AG10803 (cell line): ENCODE measurements around the gene EPC2.

Experiments used
- DNase-seq: peaks from one replicate; pipeline ENCODE4 v3.0.0; 2010; ENCODE audit warnings: low read depth
- H3K4me3 ChIP-seq: 2 replicates; pipeline ENCODE4 v1.5.1; 2011; ENCODE audit warnings: mild to moderate bottlenecking, low read length, control low read depth
- CTCF ChIP-seq: conservative IDR thresholded peaks from 2 replicates; pipeline ENCODE4 v1.5.1; 2011; ENCODE audit warnings: mild to moderate bottlenecking, low read length, control low read depth, inconsistent platforms

Gene EPC2

DNA sequence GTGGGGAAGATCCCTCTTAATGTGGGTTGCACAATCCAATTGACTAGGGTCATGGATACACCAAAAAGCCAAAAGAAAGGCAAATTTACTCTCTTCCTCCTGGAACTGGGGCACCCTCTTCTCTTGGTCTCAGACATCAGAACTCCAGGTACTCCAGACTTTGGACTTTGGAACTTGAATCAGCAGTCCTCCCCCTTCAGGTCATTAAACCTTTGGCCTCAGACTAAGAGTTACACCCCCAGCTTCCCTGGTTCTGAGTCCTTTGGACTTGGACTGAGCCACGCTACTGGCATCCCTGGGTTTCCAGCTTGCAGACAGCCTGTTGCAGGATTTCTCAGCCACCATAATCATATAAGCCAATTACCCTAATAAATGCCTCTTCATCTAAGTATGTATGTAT is 179.6 kb downstream of the EPC2 start:
- DNase-seq = no peak
- no peak for TF ChIP-seq CTCF

DNA sequence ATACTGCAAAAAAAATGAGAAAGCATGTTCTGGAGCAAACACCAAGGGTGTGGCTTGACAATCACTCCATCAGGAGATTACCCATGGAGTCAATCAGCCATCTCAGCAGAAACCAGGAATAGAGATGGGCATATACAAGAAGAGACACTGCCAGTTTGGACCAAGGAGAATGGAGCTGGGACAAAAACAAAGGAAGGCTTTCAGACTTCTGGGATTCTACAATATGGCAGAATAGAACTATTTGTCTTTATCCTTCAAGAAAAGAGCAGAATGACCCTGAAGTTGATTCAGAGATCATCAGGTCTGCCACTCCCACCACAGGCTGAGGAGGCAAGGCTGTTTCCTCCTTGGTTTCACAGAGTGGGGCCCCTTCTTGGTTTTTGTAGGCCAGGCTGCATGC is 182.2 kb downstream of the EPC2 start:
- no peak for DNase-seq
- no peak for TF ChIP-seq CTCF

More for the DNA sequence above, 179.6 kb downstream of the EPC2 start:
- no peak overlapping the region for H3K4me3 ChIP-seq

GRCh38 chr2:148828941-148829340 is 184.4 kb downstream of the EPC2 start:
- H3K4me3 ChIP-seq = no peak overlapping the region
- no peak for TF ChIP-seq CTCF
- no peak for DNase-seq

More for the DNA sequence above, 182.2 kb downstream of the EPC2 start:
- H3K4me3 ChIP-seq = no peak overlapping the region

DNA sequence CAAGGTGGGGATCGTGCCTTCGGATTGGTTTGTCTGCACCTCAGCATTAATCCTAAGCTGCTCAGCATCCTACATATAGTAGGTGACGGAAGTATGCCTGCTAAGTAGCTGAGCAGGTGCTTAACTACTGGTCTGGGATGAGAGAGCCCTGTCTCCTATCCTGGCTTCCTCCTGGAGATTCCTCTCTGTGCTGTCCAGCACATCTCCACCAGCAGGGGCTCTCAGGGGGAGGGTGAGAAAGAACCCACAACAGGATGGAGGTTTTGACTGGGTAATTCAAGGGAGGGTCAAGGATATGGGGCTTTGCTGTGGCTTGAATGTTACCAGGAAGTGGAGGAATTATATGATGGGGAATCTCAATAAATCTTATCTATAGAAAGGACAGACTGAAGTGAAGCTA is 185.1 kb downstream of the EPC2 start:
- TF ChIP-seq CTCF = no peak
- no peak overlapping the region for H3K4me3 ChIP-seq
- DNase-seq = no peak

DNA sequence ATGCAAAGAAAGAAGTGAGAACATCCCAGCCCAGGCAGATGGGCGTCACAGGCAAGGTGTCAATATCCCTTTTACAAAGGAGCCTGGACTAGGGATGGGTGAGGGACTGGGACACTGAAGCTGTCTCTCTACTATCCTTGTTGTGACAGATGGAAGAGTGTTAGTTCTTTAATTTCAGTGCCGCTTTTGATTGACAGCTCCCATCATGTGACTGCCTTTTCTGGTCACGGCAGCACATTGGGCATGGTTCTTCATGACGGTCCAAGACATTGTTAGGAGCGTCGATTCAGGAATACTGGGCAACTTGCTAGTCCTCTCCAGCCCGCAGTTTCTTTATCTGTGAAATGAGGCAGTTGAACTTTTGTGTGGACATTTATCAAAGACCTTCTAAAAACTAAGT is 188.1 kb downstream of the EPC2 start:
- no peak for DNase-seq
- no peak for TF ChIP-seq CTCF
- H3K4me3 ChIP-seq = no peak overlapping the region
